Bronchial epithelial cell (primary cell): Measurements from ENCODE around the gene SF3B2. TPM values are rescaled to one million over a fixed set of nuclear protein-coding genes. Genes with fewer than 3 reads are reported as not detected.
"Not testable (repeated sequence)": the region's sequence is repeated elsewhere in the genome, so short reads cannot be mapped to it uniquely, and the experiment has no call there.

ENCODE experiments used
- DNase-seq: peaks from one replicate; pipeline ENCODE4 v3.0.0-alpha.2; 2010; ENCODE audit warnings: low read depth
- FAIRE-seq: peaks from 2 replicates; lab custom pipeline; 2011; peaks lifted over from hg19 to GRCh38; lab: Jason Lieb, UNC
- H3K27me3 ChIP-seq: 2 replicates; pipeline ENCODE4 v1.5.1; 2011; ENCODE audit warnings: low read length; ENCODE audit not compliant: control insufficient read depth, insufficient read depth
- H3K36me3 ChIP-seq: 2 replicates; pipeline ENCODE4 v1.5.1; 2011; ENCODE audit warnings: low read length; ENCODE audit not compliant: control insufficient read depth, insufficient read depth
- H3K4me3 ChIP-seq: 2 replicates; pipeline ENCODE4 v1.5.1; 2011; ENCODE audit warnings: mild to moderate bottlenecking, low read depth, low read length, control low read depth
- total RNA-seq: library from RNA; depleted of rRNA; stranded (reverse); fragments of >200 nt; gene quantifications from 2 replicates; pipeline ENCODE4 v1.2.1, GENCODE V29; 2014
- TF ChIP-seq, protein P1 (sequence below): IDR thresholded peaks from 2 replicates; pipeline ENCODE4 v1.5.1; 2011; ENCODE audit warnings: mild to moderate bottlenecking, moderate library complexity, low read length, control low read depth, inconsistent platforms; ENCODE audit not compliant: insufficient read depth, severe bottlenecking

SF3B2 gene
- total RNA-seq, 1 donor from 2014 or later: 88.2 TPM

DNA sequence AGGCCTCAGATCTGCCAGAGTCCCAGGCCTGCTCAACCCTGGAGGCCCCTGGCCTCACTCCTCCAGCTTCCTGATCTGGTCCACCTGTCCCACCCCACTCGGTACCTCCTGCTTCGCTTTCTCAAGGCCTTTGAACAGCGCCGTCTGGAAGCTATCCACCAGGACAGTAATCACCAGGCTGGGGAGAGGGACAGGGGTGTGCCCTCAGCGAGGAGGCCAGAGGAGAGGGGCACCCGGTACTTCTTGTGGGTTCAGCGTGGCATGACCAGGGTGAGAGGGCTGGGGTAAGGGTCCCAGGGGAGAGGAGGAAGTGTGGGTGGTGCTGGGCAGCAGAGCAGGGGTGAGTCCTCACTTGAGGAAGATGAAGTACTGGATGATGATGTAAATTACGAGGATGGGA is 32.0 kb upstream of the SF3B2 start:
- H3K36me3 ChIP-seq: no peaks in the 10 kb centered on the region
- TF ChIP-seq, protein P1, sequence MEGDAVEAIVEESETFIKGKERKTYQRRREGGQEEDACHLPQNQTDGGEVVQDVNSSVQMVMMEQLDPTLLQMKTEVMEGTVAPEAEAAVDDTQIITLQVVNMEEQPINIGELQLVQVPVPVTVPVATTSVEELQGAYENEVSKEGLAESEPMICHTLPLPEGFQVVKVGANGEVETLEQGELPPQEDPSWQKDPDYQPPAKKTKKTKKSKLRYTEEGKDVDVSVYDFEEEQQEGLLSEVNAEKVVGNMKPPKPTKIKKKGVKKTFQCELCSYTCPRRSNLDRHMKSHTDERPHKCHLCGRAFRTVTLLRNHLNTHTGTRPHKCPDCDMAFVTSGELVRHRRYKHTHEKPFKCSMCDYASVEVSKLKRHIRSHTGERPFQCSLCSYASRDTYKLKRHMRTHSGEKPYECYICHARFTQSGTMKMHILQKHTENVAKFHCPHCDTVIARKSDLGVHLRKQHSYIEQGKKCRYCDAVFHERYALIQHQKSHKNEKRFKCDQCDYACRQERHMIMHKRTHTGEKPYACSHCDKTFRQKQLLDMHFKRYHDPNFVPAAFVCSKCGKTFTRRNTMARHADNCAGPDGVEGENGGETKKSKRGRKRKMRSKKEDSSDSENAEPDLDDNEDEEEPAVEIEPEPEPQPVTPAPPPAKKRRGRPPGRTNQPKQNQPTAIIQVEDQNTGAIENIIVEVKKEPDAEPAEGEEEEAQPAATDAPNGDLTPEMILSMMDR: no peak
- no peak overlapping the region for H3K4me3 ChIP-seq
- H3K27me3 ChIP-seq: no peaks in the 10 kb centered on the region
- DNase-seq: no peak
- no peak for FAIRE-seq

DNA sequence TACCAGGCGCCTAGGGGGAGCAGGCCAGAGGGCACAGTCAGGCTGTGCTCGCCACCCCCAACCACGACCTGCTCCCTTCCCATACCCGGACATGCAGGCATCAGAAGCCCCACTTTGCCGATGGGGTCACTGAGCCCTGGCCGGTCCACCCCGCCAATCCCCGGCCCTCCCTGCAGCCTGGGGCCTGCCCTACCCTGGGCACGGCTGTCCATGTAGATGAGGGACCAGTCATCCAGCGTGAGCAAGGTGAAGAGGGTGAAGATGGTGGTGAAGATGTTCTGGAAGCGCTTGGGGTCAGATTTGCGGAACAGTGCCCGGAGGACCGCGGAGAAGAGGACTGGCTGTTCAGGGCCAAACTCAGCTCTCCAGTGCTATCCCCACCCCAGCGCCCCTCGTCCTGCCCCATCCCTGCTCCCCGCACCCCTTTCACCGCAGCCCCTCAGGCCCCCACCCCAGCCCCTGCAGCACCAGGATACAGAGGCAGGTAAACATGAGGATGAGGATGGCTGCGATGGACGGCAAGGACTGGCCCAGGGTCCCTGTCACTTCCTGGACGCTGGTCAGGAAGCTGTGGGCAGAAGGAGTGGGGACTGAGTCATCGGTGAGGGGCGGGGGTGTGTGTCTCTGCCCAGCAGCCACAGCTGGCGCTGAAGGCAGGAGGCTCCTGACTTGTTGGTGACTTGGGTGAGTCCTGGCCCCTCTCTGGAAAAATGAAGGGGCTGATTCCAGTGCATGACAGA is 31.4 kb upstream of the SF3B2 start:
- H3K27me3 ChIP-seq: no peaks in the 10 kb centered on the region
- TF ChIP-seq, protein P1: no peak
- H3K4me3 ChIP-seq: no peak overlapping the region
- FAIRE-seq (no peak), DNase-seq (peak; percentile 67)
- no peaks in the 10 kb centered on the region for H3K36me3 ChIP-seq

DNA sequence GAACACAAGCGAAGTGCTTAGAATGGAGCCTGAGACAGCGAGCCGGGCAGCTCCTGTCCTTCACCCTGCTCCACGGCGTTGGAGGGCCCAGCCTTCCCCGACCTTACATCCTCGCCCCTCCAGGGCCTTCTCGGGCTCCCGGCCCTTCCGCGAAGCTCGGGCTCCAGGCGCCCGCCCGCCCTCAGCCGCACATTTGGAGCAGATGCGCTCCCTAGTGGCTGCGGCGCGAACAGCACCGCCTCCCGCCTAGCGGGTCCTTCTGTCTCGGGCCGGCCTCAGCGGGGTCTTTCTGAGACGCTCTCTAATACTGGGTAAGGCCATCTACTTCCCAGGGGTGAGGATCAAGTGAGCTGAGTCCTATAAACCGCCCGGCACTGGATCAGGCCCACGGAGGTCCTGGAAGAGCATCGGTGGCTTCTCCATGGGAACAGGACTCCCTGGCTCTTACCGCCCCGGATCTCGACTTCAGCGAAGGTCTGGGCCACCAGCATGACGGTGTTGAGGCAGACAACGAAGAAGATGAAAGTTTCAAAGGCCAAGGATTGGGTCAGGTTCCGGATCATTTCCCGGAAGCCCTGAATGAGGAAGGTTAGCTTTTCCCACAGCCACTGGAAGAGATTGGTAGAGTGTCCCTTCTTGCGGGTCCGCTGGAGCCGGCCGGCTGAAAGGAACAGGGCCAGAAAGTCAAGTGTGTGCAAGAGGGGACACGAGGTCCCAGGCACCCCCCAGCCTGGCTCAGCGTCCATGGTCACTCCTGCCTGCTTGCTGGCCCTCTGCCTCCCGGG is 29.6 kb upstream of the SF3B2 start:
- FAIRE-seq: no peak
- no peak overlapping the region for H3K4me3 ChIP-seq
- peak; percentile 9 for DNase-seq
- TF ChIP-seq, protein P1: peak; percentile 95
- no peaks in the 10 kb centered on the region for H3K36me3 ChIP-seq
- no peaks in the 10 kb centered on the region for H3K27me3 ChIP-seq

DNA sequence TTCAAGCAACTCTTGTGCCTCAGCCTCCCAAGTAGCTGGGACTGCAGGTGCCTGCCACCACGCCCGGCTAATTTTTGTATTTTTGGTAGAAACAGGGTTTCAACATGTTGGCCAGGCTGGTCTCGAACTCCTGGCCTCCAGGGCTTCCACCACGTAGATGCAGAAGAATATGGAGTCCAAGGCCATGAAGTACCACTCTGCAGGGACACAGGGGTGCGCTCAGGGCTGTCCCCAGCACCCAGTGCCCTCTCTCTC is 29.1 kb upstream of the SF3B2 start:
- not testable (repeated sequence) for H3K27me3 ChIP-seq, FAIRE-seq, DNase-seq, H3K36me3 ChIP-seq, H3K4me3 ChIP-seq

DNA sequence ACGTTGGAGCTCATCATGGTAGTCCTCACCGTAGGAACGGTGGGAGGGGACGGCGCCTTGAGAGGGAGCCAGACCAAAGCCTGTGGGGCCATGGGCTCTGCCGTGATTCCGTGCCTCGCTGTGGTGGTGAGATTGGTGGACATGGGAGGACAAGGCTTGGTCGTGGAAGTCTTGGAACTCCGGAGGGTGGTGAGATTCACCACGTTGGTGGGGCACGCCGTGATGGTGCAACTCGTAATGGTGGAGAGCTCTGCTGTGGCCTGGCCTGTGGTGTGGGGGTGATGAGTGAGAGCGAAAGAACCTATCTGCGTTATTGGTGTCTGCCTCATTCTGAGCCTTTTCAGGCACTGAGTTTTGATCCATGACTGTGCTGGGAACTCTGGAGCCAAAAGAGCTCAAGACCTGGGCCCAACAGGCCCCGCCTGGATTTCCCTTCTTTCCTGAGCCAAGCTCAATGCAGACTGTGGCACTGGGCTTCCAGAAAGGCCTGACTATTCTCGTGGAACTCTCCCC is 26.1 kb upstream of the SF3B2 start, which contains the start of gene CATSPER1:
CATSPER1 (minus strand) TSS at position 463 of the 513 bp plus-strand sequence; CDS start at position 363, 100 bp downstream.
- no peaks in the 10 kb centered on the region for H3K36me3 ChIP-seq
- FAIRE-seq: no peak
- H3K27me3 ChIP-seq: no peaks in the 10 kb centered on the region
- H3K4me3 ChIP-seq: no peak within 1 kb of the TSS
- TF ChIP-seq, protein P1: no peak
- no peak for DNase-seq
